ENCODE data around the gene CCL19. TPM values are rescaled to one million over a fixed set of nuclear protein-coding genes. Genes with fewer than 3 reads are reported as not detected.

CCL19 gene
- total RNA-seq, 5 donors from 2014 or later (not counting 1 experiment from before 2014, with no cell fraction given): not detected

GRCh38 chr9:34714007-34714406, 22.9 kb upstream of the CCL19 start:
- Mint-ChIP-seq H3K4me3 (no peak overlapping the region), H3K27ac (no peak overlapping the region), H3K4me1 (no peaks in the 10 kb centered on the region), H3K9me3 (no peaks in the 10 kb centered on the region), H3K27me3 (peaks cover 19 to 32% of the 10 kb centered on the region in 2 donors), H3K36me3 (no peaks in the 10 kb centered on the region)
- ChIA-PET POLR2A (no interaction called here), CTCF (interaction anchor here in 1 of 2 donors (0.6 kb wide), 1 partner anchor 333 kb away, joined by 3 read pairs; no protein-coding TSS in a partner anchor)
- peaks cover 4 to 15% of the 10 kb centered on the region in 2 experiments for H3K27me3 ChIP-seq (replicated peaks in 1 of 2; ENCODE audit: control insufficient read depth in 2 of 2, extremely low read depth in 1 of 2, insufficient read depth in 2 of 2, low read length in 1 of 2)
- ATAC-seq (replicated peaks in 1 of 4): no peak
- H3K27ac ChIP-seq (ENCODE audit: low read length): no peak overlapping the region
- H3K4me3 ChIP-seq (ENCODE audit: control insufficient read depth in 1 of 2, extremely low read depth in 1 of 2, low read length in 1 of 2): no peak overlapping the region
- no peaks in the 10 kb centered on the region for H3K9me3 ChIP-seq
- H3K36me3 ChIP-seq (ENCODE audit: control insufficient read depth in 2 of 2, extremely low read depth in 1 of 2, insufficient read depth in 1 of 2, low read length in 1 of 2): no peaks in the 10 kb centered on the region
- DNase-seq: no peak
- no peaks in the 10 kb centered on the region for H3K4me1 ChIP-seq (ENCODE audit: control insufficient read depth in 1 of 2, extremely low read depth in 1 of 2, insufficient read depth in 2 of 2, low read length in 2 of 2)

DNA sequence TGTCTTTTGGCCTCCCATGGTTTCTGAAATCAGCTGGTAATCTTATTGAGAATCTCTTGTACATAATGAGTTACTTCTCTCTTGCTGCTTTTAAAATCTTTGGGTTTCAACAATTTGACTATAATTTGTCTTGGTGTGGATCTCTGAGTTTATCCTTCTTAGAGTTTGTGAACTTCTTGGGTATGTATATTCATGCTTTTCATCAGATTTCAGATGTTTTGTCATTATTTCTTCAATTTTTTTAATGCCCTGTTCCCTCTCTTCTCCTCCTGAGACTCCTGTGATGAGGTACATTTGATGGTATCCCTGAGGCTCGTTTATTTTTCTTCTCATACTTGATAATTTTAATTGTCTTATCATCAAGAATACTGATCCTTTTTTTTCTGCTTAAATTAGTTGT, 21.1 kb upstream of the CCL19 start:
- no peak overlapping the region for H3K4me3 ChIP-seq (ENCODE audit: control insufficient read depth in 1 of 2, extremely low read depth in 1 of 2, low read length in 1 of 2)
- no peak overlapping the region for H3K27ac ChIP-seq (ENCODE audit: low read length)
- H3K27ac Mint-ChIP-seq: no peak overlapping the region
- no peaks in the 10 kb centered on the region for H3K9me3 Mint-ChIP-seq
- no CpG with 5 or more reads among the region's 1 CpG for WGBS (ENCODE audit: insufficient coverage)
- H3K4me1 Mint-ChIP-seq: no peaks in the 10 kb centered on the region
- DNase-seq (no peak), ATAC-seq (replicated peaks in 1 of 4) (no peak)
- no peak overlapping the region for H3K4me3 Mint-ChIP-seq
- H3K4me1 ChIP-seq (ENCODE audit: control insufficient read depth in 1 of 2, extremely low read depth in 1 of 2, insufficient read depth in 2 of 2, low read length in 2 of 2): no peaks in the 10 kb centered on the region
- H3K36me3 ChIP-seq (ENCODE audit: control insufficient read depth in 2 of 2, extremely low read depth in 1 of 2, insufficient read depth in 1 of 2, low read length in 1 of 2): no peaks in the 10 kb centered on the region
- ChIA-PET POLR2A (no interaction called here), CTCF (interaction anchor here in 1 of 2 donors (1.0 kb wide), 1 partner anchor 10 kb away, joined by 3 read pairs; no protein-coding TSS in a partner anchor)
- H3K36me3 Mint-ChIP-seq: no peaks in the 10 kb centered on the region
- H3K27me3 ChIP-seq (replicated peaks in 1 of 2; ENCODE audit: control insufficient read depth in 2 of 2, extremely low read depth in 1 of 2, insufficient read depth in 2 of 2, low read length in 1 of 2): peaks cover 4 to 11% of the 10 kb centered on the region in 2 experiments
- peaks cover 16 to 26% of the 10 kb centered on the region in 2 donors for H3K27me3 Mint-ChIP-seq
- H3K9me3 ChIP-seq: no peaks in the 10 kb centered on the region

DNA sequence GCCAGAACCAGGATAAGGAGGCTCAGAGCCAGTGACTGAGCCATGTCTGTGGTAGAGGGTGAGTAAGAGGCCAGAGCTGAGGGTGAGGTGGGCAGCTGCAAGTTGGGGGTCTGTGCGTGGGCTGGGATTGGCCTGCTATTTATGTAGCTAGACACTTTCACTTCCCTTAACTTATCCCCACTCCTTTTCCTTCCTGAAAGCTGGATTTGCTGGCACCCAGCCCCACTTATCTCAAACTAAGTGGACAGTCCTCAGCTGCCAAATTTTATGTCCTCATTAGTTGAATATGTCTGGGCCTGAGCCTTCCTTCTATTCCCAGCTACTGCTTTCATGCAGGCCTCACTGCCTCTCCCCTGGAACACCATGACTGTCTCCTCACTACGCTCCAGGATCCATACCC, 18.9 kb upstream of the CCL19 start, which contains the start of gene CCL21:
Gene CCL21 (minus strand): TSS at position 114 of the 400 bp plus-strand sequence. CDS start 70 bp downstream, at position 44.
- CTCF ChIA-PET: interaction anchor here (0.6 to 0.7 kb wide), 3 partner anchors 9 to 1245 kb away, joined by 3 to 11 read pairs (median 3); no protein-coding TSS in a partner anchor
- Mint-ChIP-seq H3K4me1 (no peaks in the 10 kb centered on the region), H3K9me3 (no peaks in the 10 kb centered on the region), H3K36me3 (no peaks in the 10 kb centered on the region), H3K27me3 (peaks cover 12 to 25% of the 10 kb centered on the region in 2 donors), H3K27ac (no peak within 1 kb of the TSS), H3K4me3 (no peak within 1 kb of the TSS)
- Histone ChIP-seq H3K27me3 (replicated peaks in 1 of 2; ENCODE audit: control insufficient read depth in 2 of 2, extremely low read depth in 1 of 2, insufficient read depth in 2 of 2, low read length in 1 of 2) (peaks cover 2 to 4% of the 10 kb centered on the region in 2 experiments), H3K9me3 (no peaks in the 10 kb centered on the region), H3K4me3 (ENCODE audit: control insufficient read depth in 1 of 2, extremely low read depth in 1 of 2, low read length in 1 of 2) (no peak within 1 kb of the TSS), H3K36me3 (ENCODE audit: control insufficient read depth in 2 of 2, extremely low read depth in 1 of 2, insufficient read depth in 1 of 2, low read length in 1 of 2) (no peaks in the 10 kb centered on the region), H3K27ac (ENCODE audit: low read length) (no peak within 1 kb of the TSS), H3K4me1 (ENCODE audit: control insufficient read depth in 1 of 2, extremely low read depth in 1 of 2, insufficient read depth in 2 of 2, low read length in 2 of 2) (no peaks in the 10 kb centered on the region)
- no peak for ATAC-seq (replicated peaks in 1 of 4)
- DNase-seq: no peak
- WGBS (ENCODE audit: insufficient coverage): no CpG with 5 or more reads among the region's 2 CpGs
- POLR2A ChIA-PET: interaction anchor here in 1 of 2 donors (0.5 kb wide), 1 partner anchor 944 kb away, joined by 4 read pairs; no protein-coding TSS in a partner anchor

DNA sequence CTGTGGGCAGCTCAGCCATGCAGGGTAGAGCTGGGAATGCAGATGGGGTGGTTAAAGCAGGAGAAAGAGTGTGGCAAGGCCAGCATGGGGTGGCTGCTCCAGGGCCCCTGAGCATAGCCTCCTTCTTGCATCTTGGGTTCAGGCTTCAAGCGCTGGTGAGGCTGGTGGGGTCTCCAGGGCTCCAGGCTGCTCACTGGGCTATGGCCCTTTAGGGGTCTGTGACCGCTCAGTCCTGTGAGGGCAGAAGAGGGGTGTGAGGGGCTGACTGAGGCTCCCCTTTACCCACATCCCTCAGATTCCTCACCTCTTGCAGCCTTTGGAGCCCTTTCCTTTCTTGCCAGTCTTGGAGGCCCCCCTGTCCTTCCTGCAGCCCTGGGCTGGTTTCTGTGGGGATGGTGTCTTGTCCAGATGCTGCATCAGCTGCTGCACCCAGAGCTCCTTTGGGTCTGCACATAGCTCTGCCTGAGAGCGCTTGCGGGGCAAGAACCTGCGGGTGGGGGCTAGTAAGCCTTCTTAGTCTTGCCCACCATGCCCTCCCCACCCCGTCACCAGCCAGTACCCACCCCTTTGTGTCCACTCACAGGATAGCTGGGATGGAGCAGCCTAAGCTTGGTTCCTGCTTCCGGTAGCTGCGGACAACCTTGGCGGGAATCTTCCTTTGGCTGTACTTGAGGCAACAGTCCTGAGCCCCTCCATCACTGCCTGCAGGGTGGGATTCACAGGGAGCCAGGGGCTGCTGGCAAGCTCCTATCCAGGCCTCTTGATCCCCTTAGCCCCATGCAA, 18.3 kb upstream of the CCL19 start:
- Histone ChIP-seq H3K9me3 (no peaks in the 10 kb centered on the region), H3K4me1 (ENCODE audit: control insufficient read depth in 1 of 2, extremely low read depth in 1 of 2, insufficient read depth in 2 of 2, low read length in 2 of 2) (no peaks in the 10 kb centered on the region), H3K36me3 (ENCODE audit: control insufficient read depth in 2 of 2, extremely low read depth in 1 of 2, insufficient read depth in 1 of 2, low read length in 1 of 2) (no peaks in the 10 kb centered on the region), H3K4me3 (ENCODE audit: control insufficient read depth in 1 of 2, extremely low read depth in 1 of 2, low read length in 1 of 2) (no peak overlapping the region), H3K27ac (ENCODE audit: low read length) (no peak overlapping the region), H3K27me3 (replicated peaks in 1 of 2; ENCODE audit: control insufficient read depth in 2 of 2, extremely low read depth in 1 of 2, insufficient read depth in 2 of 2, low read length in 1 of 2) (peaks cover 0 to 4% of the 10 kb centered on the region in 2 experiments)
- Mint-ChIP-seq H3K27me3 (peaks cover 12 to 18% of the 10 kb centered on the region in 2 donors), H3K36me3 (no peaks in the 10 kb centered on the region), H3K9me3 (no peaks in the 10 kb centered on the region), H3K27ac (no peak overlapping the region), H3K4me3 (no peak overlapping the region), H3K4me1 (no peaks in the 10 kb centered on the region)
- ChIA-PET POLR2A (no interaction called here), CTCF (interaction anchor here (0.6 kb wide), 2 partner anchors 8 to 114 kb away, joined by 3 to 11 read pairs; no protein-coding TSS in a partner anchor)
- ATAC-seq (replicated peaks in 1 of 4): no peak
- no peak for DNase-seq
- WGBS (ENCODE audit: insufficient coverage): 95% methylated on average over 7 of the region's 9 CpGs

DNA sequence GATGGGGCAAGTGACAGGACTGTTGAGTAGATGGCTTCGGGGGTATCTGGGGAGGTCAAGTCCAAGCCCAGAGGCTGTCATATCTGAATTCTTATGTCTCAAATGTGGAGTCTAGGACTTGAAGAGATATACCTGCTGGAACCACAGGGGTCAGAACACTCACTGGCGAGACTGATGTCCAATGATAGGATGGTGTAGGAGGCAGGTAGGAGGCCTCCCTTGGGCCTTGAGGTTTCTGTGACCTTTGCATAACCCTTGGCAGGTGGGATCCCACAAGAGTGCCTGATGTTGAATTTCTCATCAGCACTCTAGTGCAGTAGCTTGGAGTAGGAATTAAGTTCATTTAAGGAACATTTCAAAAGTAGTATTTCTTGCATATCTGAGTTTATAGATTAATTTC, 16.1 kb upstream of the CCL19 start:
- POLR2A ChIA-PET: no interaction called here
- no peak overlapping the region for H3K4me3 Mint-ChIP-seq
- CTCF ChIA-PET: no interaction called here

DNA sequence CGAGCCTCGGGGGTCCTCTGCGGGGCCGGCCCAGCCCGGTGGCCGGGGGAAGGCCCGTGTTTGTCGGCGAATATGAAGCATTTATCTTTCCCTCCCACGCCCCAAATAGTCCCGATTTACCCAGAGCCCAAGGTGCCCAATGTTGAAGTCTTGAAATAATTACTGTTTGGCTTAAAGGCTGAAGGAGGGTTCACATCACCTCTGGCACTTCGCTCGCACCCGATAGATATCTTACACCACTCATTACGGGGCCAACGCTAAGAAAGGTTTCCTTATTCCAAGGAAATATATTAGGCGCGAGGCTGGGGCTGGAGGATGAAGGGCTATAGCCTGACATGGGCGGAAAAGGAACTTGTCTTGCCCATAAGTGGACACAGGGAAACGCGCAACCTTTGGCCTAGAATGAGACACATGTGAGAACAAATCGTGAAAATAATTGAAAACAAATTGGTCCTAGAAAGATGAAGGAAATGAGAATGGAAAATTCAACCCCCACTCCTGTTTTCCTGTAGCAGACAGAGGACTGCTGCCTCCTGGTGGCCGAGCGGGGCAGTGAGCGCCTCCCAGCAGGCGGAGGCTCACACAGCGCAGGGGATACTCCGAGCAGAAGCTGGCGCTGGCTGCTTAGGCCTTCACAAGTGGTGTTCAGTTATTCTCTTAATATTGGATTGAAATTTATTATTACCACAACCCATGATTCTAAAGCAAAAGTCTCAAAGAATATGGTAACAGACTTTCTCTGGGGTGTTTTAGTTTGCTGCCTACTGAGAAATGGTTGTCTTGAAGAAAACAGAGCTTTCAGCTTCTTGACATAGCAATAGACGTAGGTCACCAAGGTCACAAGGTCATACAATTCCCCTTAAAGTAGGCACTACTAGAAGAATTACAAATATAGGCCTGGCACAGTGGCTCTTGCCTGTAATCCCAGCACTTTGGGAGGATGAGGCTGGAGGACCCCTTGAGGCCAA, 11.0 kb upstream of the CCL19 start:
- no peaks in the 10 kb centered on the region for H3K36me3 Mint-ChIP-seq
- POLR2A ChIA-PET: interaction anchor here (0.6 kb wide), 2 partner anchors 31 to 1114 kb away, joined by 4 to 13 read pairs; no protein-coding TSS in a partner anchor
- WGBS (ENCODE audit: insufficient coverage): 0% methylated on average over 1 of the region's 30 CpGs
- Histone ChIP-seq H3K9me3 (no peaks in the 10 kb centered on the region), H3K4me3 (ENCODE audit: control insufficient read depth in 1 of 2, extremely low read depth in 1 of 2, low read length in 1 of 2) (peak overlapping the region; percentile 49 to 73), H3K27me3 (replicated peaks in 1 of 2; ENCODE audit: control insufficient read depth in 2 of 2, extremely low read depth in 1 of 2, insufficient read depth in 2 of 2, low read length in 1 of 2) (peaks cover 0 to 4% of the 10 kb centered on the region in 2 experiments), H3K36me3 (ENCODE audit: control insufficient read depth in 2 of 2, extremely low read depth in 1 of 2, insufficient read depth in 1 of 2, low read length in 1 of 2) (no peaks in the 10 kb centered on the region), H3K4me1 (ENCODE audit: control insufficient read depth in 1 of 2, extremely low read depth in 1 of 2, insufficient read depth in 2 of 2, low read length in 2 of 2) (peaks cover 0 to 14% of the 10 kb centered on the region in 2 experiments), H3K27ac (ENCODE audit: low read length) (no peak overlapping the region)
- peaks cover 4 to 16% (median 6%) of the 10 kb centered on the region in 3 donors for H3K4me1 Mint-ChIP-seq
- H3K4me3 Mint-ChIP-seq: peak overlapping the region; percentile 75 to 81 (median 78)
- H3K27me3 Mint-ChIP-seq: peaks cover 1 to 10% of the 10 kb centered on the region in 2 donors
- CTCF ChIA-PET: interaction anchor here (0.5 to 1.6 kb wide), 17 partner anchors 9 to 877 kb away, joined by 3 to 10 read pairs (median 3); partner anchors contain the start of genes GALT (in 1 of the 2) and SIGMAR1 (in 1 of the 2)
- H3K27ac Mint-ChIP-seq: peak overlapping the region in 1 of 2 donors; percentile 3
- no peaks in the 10 kb centered on the region for H3K9me3 Mint-ChIP-seq
- ATAC-seq (replicated peaks in 1 of 4) (peak; percentile 76 to 81 (median 80)), DNase-seq (peak; percentile 43 to 86 (median 68))

More for the DNA sequence above, 16.1 kb upstream of the CCL19 start:
- Mint-ChIP-seq H3K27me3 (peaks cover 1 to 5% of the 10 kb centered on the region in 2 donors), H3K4me1 (peaks cover under 1 to 2% (median under 1%) of the 10 kb centered on the region in 3 donors), H3K9me3 (no peaks in the 10 kb centered on the region), H3K36me3 (no peaks in the 10 kb centered on the region), H3K27ac (no peak overlapping the region)
- Histone ChIP-seq H3K4me1 (ENCODE audit: control insufficient read depth in 1 of 2, extremely low read depth in 1 of 2, insufficient read depth in 2 of 2, low read length in 2 of 2) (peaks cover 0 to under 1% of the 10 kb centered on the region in 2 experiments), H3K27ac (ENCODE audit: low read length) (no peak overlapping the region), H3K4me3 (ENCODE audit: control insufficient read depth in 1 of 2, extremely low read depth in 1 of 2, low read length in 1 of 2) (no peak overlapping the region), H3K27me3 (replicated peaks in 1 of 2; ENCODE audit: control insufficient read depth in 2 of 2, extremely low read depth in 1 of 2, insufficient read depth in 2 of 2, low read length in 1 of 2) (no peaks in the 10 kb centered on the region), H3K36me3 (ENCODE audit: control insufficient read depth in 2 of 2, extremely low read depth in 1 of 2, insufficient read depth in 1 of 2, low read length in 1 of 2) (no peaks in the 10 kb centered on the region), H3K9me3 (no peaks in the 10 kb centered on the region)
- WGBS (ENCODE audit: insufficient coverage): 46% methylated on average over 2 of the region's 2 CpGs
- ATAC-seq (replicated peaks in 1 of 4): no peak
- DNase-seq: no peak

Measured in T-cell (primary cell).